Hepatocyte (in vitro differentiated cells): ENCODE data around the gene YES1. TPM values are rescaled to one million over a fixed set of nuclear protein-coding genes. Genes with fewer than 3 reads are reported as not detected.

Experiments used
- DNase-seq: peaks from one replicate; pipeline ENCODE4 v3.0.0-alpha.2; 2016; ENCODE audit warnings: low spot score
- H2AFZ ChIP-seq: fragments of 200-600 bp; sonication (generic); 2 replicates; pipeline ENCODE4 v1.6.0; 2016; ENCODE audit warnings: antibody characterized with exemption, mild to moderate bottlenecking
- H3K27ac ChIP-seq: fragments of 200-600 bp; sonication (generic); 2 replicates; pipeline ENCODE4 v1.5.1; 2016; ENCODE audit warnings: mild to moderate bottlenecking
- H3K27me3 ChIP-seq: fragments of 200-600 bp; sonication (generic); 2 replicates; pipeline ENCODE4 v1.6.1; 2016
- H3K36me3 ChIP-seq: fragments of 200-600 bp; sonication (generic); replicated peaks from 2 replicates; pipeline ENCODE4 v1.5.1; 2016; ENCODE audit warnings: low read depth; ENCODE audit not compliant: insufficient read depth
- H3K4me1 ChIP-seq: fragments of 200-600 bp; sonication (generic); 2 replicates; pipeline ENCODE4 v1.5.1; 2016; ENCODE audit warnings: mild to moderate bottlenecking, moderate library complexity; ENCODE audit not compliant: insufficient read depth
- H3K4me2 ChIP-seq: fragments of 200-600 bp; sonication (generic); 2 replicates; pipeline ENCODE4 v1.6.0; 2016
- H3K4me3 ChIP-seq: fragments of 200-600 bp; sonication (generic); 2 replicates; pipeline ENCODE4 v1.5.1; 2016; ENCODE audit warnings: mild to moderate bottlenecking
- H3K79me2 ChIP-seq: fragments of 200-600 bp; sonication (generic); 2 replicates; pipeline ENCODE4 v1.6.0; 2017; ENCODE audit warnings: mild to moderate bottlenecking
- H3K9me2 ChIP-seq: fragments of 200-600 bp; sonication (generic); replicated peaks from 2 replicates; pipeline ENCODE4 v1.6.0; 2017; ENCODE audit warnings: mild to moderate bottlenecking; ENCODE audit not compliant: insufficient read depth
- H3K9me3 ChIP-seq: fragments of 200-600 bp; sonication (generic); 2 replicates; pipeline ENCODE4 v1.5.1; 2016; ENCODE audit warnings: low read depth, mild to moderate bottlenecking
- H4K20me1 ChIP-seq: fragments of 200-600 bp; sonication (generic); 2 replicates; pipeline ENCODE4 v1.6.0; 2016; ENCODE audit warnings: mild to moderate bottlenecking; ENCODE audit not compliant: insufficient read depth, poor library complexity, severe bottlenecking
- CTCF ChIP-seq: fragments of 200-600 bp; sonication (generic); IDR thresholded peaks from 2 replicates; pipeline ENCODE4 v1.5.1; 2016; ENCODE audit warnings: antibody characterized with exemption, mild to moderate bottlenecking; ENCODE audit not compliant: poor library complexity
- EZH2 ChIP-seq: fragments of 200-600 bp; sonication (generic); IDR thresholded peaks from 2 replicates; pipeline ENCODE4 v1.6.1; 2016; ENCODE audit warnings: antibody characterized with exemption, mild to moderate bottlenecking, borderline replicate concordance
- EZH2phosphoT487 ChIP-seq: fragments of 200-600 bp; sonication (generic); IDR thresholded peaks from one replicate; pipeline ENCODE4 v1.6.1; 2018; ENCODE audit warnings: antibody characterized with exemption, mild to moderate bottlenecking, low read depth, moderate library complexity; ENCODE audit not compliant: unreplicated experiment, severe bottlenecking
- WGBS: methylation state at CpG from one replicate; pipeline ENCODE4 v1.1.6; 2016; ENCODE audit warnings: low lambda C conversion rate; ENCODE audit errors: missing lambda C conversion rate; 5-methylcytosine and 5-hydroxymethylcytosine counted together
- polyA plus RNA-seq: library from polyadenylated mRNA; unstranded; fragments of >200 nt; fragmentation: Nextera tagmentation; extraction: Ambion mirVana; gene quantifications from 2 replicates; pipeline ENCODE4 v1.2.1, GENCODE V29; 2016
- total RNA-seq: library from RNA; depleted of rRNA; stranded (reverse); fragments of >200 nt; gene quantifications from 2 replicates; pipeline ENCODE4 v1.2.3, GENCODE V29; 2014

Gene YES1
- total and polyA plus RNA-seq, 2 experiments from 2014 or later, result 25.2 to 108 TPM

GRCh38 chr18:723541-724080, 88.4 kb downstream of the YES1 start:
- Histone ChIP-seq H3K4me1 (no peaks in the 10 kb centered on the region), H2AFZ (no peak overlapping the region), H3K27ac (no peak overlapping the region), H3K4me3 (no peak overlapping the region), H3K36me3 (no peaks in the 10 kb centered on the region), H4K20me1 (no peaks in the 10 kb centered on the region), H3K79me2 (no peaks in the 10 kb centered on the region), H3K4me2 (no peak overlapping the region), H3K9me3 (no peaks in the 10 kb centered on the region), H3K9me2 (no peaks in the 10 kb centered on the region), H3K27me3 (no peaks in the 10 kb centered on the region)
- TF ChIP-seq EZH2phosphoT487 (no peak), EZH2 (no peak), CTCF (no peak)
- WGBS, result 100% methylated on average over 1 of the region's 1 CpG
- no peak for DNase-seq

GRCh38 chr18:717003-717402, 95.0 kb downstream of the YES1 start:
- TF ChIP-seq CTCF, result no peak
- TF ChIP-seq EZH2, result no peak
- TF ChIP-seq EZH2phosphoT487, result no peak
- no peaks in the 10 kb centered on the region for H3K9me3 ChIP-seq
- no peak overlapping the region for H3K4me2 ChIP-seq
- no peak overlapping the region for H3K27ac ChIP-seq
- 93% methylated on average over 4 of the region's 4 CpGs for WGBS
- H3K27me3 ChIP-seq, result no peaks in the 10 kb centered on the region
- no peak for DNase-seq
- no peaks in the 10 kb centered on the region for H3K4me1 ChIP-seq
- no peaks in the 10 kb centered on the region for H3K36me3 ChIP-seq
- H3K4me3 ChIP-seq, result no peak overlapping the region
- no peaks in the 10 kb centered on the region for H3K79me2 ChIP-seq
- no peaks in the 10 kb centered on the region for H3K9me2 ChIP-seq
- H2AFZ ChIP-seq, result no peak overlapping the region
- no peaks in the 10 kb centered on the region for H4K20me1 ChIP-seq

GRCh38 chr18:715626-716025, 96.4 kb downstream of the YES1 start:
- DNase-seq, result no peak
- Histone ChIP-seq H3K79me2 (peaks cover 8% of the 10 kb centered on the region), H4K20me1 (no peaks in the 10 kb centered on the region), H3K27ac (no peak overlapping the region), H3K4me1 (peaks cover 7% of the 10 kb centered on the region), H2AFZ (no peak overlapping the region), H3K4me2 (no peak overlapping the region), H3K9me2 (no peaks in the 10 kb centered on the region), H3K36me3 (no peaks in the 10 kb centered on the region), H3K4me3 (no peak overlapping the region), H3K27me3 (no peaks in the 10 kb centered on the region), H3K9me3 (no peaks in the 10 kb centered on the region)
- no peak for TF ChIP-seq EZH2phosphoT487
- no peak for TF ChIP-seq CTCF
- no peak for TF ChIP-seq EZH2
- 93% methylated on average over 1 of the region's 1 CpG for WGBS

GRCh38 chr18:713135-713490, 98.9 kb downstream of the YES1 start:
- H3K79me2 ChIP-seq, result peaks cover 33% of the 10 kb centered on the region
- H3K4me3 ChIP-seq, result peak overlapping the region; percentile 68
- H3K9me3 ChIP-seq, result no peaks in the 10 kb centered on the region
- H3K27me3 ChIP-seq, result no peaks in the 10 kb centered on the region
- peak overlapping the region; percentile 92 for H2AFZ ChIP-seq
- peak overlapping the region; percentile 83 for H3K4me2 ChIP-seq
- no peaks in the 10 kb centered on the region for H3K36me3 ChIP-seq
- 93% methylated on average over 23 of the region's 23 CpGs for WGBS
- peaks cover 13% of the 10 kb centered on the region for H3K4me1 ChIP-seq
- H4K20me1 ChIP-seq, result no peaks in the 10 kb centered on the region
- DNase-seq, result no peak
- TF ChIP-seq EZH2phosphoT487 (no peak), CTCF (no peak), EZH2 (no peak)
- H3K9me2 ChIP-seq, result no peaks in the 10 kb centered on the region
- H3K27ac ChIP-seq, result no peak overlapping the region
